GM18873 (cell line): ENCODE results near the gene SCFD2.

Experiments used
- ATAC-seq: cut with Tn5 transposase; IDR thresholded peaks from one replicate; pipeline ENCODE4 v1.9.1; 2021; ENCODE audit warnings: mild to moderate bottlenecking, moderate library complexity, moderate number of reproducible peaks; ENCODE audit not compliant: unreplicated experiment, low FRiP score

SCFD2 gene

DNA sequence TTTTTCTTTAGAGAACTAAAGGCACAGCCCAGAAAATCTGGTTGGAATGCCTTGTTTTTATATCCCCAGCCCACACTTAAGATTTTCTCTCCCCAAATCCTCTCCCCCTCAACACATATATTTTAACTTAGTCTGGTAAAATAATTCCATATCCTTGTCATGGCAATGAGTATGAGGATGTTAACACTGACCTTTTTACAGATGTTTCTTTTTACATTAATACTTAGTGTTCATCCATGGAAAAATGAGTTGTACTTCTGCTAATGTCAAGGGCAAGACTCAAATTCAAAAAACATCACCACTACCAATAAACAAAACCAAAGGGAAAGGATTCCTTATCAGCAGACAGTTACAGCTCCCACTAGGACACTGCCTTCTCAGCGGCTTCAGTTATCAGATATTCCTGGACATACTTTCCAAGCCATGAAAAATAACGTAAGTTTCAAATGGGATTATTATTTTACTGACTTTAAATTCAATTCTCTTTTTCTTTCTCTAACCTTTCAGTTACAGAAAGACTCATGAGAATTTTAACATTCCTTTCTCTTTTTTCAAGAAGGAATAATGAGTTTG, 420.4 kb downstream of the SCFD2 start:
- no peak for ATAC-seq

DNA sequence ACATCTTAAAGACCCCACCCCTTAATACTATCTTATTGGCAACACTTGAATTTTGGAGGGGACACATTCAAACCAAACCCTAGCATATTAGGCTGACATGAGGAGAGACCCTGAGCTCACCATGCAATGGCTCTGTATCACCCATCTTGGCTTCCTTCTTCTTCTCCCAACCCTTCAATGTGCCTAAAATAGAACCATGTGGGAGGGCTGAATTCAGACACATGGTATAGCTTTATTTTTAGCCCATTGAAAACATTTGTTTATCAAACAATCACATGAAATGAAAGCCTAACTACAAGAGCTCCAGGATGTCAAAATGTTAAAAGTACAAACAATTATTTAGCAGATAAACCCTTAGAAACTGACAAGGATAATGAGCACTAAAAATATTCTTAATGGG, 422.2 kb downstream of the SCFD2 start:
- ATAC-seq: no peak

DNA sequence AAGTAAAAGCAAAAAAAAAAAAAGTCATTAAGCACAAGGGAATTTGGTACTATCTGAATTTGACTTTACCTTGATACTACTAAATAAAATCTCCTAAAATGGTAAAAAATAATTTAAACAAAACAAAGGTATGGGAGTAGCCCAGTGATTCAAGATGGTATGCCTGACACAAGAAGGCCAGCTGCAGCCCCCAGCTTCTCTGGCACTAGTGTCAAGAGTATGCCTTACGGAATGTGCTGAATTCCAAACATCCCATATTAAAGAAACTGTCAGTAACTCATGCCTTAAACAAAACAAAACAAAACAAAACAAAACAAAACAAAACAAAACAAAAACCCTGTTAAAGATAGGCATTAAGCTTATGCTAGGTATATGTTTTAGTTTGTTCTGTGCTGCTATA, 422.9 kb downstream of the SCFD2 start:
- no peak for ATAC-seq

DNA sequence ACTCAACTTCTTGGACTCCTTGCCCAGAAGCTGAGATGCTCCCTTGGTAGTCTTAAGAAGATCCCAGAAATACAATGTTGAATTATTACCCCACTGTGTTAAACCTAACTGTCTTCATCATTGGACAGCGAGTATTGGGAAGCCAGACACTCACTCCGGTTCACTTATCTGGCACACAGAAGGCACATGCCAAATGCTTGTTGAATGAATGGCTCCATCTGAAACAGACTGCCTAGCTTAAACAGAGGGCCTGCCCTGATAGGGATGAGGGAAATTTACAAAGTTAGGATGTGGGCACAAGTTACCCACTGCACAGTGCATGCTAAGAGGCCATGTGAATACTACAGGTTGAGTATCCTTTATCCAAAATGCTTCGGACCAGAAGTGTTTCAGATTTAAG, 424.4 kb downstream of the SCFD2 start:
- no peak for ATAC-seq

DNA sequence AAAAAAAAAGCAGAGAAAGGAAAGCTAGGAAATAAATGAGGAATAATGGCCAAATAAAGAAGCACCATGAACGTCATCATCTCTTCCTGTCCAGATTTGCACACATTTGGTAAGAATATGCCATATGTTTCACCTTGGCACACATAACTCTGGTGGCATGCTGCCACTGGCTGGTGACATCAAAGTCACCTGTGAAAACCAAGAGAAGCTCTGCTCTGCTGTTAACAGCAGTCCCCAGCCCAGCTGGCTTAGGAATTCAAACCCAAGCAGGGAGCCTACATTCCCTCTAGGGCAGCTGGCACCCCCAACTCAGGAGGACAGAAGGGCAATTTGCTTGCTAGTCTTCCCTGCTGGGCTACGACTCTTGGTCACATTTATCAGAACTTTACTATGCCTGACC, 426.1 kb downstream of the SCFD2 start:
- ATAC-seq: no peak

DNA sequence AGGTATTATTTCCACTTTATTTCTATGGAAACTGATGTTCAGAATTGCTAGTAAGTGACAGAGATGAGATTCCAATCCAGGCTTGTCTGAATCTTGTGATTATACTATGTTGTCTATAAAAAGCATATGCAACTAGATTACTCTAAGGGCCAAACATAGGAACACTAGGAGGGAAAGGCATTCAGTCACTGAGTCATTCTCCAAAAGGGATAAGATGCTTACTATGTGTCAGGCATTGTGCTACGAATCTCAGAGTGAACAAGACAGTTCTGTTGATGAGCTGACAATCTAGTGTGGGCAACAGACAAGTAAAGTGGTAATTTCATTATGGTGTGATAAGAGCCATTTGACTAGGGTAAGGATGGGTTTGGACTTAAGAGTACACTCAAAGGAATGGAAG, 426.5 kb downstream of the SCFD2 start:
- ATAC-seq: no peak

DNA sequence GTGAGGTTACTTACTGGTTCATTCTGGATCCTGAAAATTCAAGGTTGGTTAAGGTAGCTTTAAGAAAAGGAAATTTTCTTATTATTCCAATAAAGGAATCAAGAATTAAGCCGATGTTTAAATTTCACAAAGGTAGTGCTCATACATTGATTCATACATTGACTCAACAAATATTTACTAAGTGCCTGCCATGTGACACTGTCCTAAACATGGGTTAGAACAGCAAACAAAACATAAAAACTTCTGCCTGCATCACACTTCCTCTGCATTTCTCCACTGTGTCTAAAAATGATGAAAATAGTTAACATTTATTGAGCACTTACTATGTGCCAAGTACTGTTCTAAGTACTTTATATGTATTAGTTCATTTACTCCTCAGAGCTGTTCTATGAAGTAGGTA, 428.0 kb downstream of the SCFD2 start:
- no peak for ATAC-seq

DNA sequence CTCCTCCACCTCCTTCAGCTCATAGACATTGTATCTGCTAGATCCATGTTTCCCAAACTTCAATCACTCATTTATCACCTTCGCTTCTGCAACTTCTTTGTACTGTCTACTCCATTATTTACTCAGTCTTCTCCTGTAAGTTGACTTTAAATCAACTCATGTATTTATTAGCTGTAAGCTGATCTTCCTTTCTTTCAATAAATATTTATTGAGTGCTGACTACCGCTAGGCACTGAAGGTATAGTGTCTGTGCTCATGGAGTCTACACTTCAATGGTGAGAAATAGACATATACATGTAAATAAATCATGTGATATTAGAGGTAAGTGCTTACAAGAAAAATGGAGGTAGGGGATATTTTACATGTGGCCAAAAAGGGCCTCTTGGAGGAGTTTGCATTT, 429.1 kb downstream of the SCFD2 start:
- no peak for ATAC-seq

DNA sequence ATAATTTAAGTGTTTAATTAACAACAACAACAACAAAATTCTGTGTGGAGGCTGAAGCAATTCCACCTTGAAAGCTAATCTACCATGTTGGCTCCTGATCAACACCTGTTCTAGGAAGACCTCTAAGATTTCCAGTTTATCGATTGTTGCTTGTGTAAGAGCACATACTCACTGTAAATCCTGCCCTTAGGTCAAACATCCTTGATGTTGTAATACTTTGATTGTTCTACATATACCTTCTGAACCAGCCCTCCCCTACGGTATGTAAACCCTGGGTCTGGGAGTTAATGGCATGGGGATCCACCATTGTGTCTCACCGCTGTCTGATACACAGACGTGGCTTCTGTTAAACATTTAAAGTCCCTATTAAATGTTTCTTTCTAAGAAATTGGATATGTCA, 430.5 kb downstream of the SCFD2 start:
- no peak for ATAC-seq

DNA sequence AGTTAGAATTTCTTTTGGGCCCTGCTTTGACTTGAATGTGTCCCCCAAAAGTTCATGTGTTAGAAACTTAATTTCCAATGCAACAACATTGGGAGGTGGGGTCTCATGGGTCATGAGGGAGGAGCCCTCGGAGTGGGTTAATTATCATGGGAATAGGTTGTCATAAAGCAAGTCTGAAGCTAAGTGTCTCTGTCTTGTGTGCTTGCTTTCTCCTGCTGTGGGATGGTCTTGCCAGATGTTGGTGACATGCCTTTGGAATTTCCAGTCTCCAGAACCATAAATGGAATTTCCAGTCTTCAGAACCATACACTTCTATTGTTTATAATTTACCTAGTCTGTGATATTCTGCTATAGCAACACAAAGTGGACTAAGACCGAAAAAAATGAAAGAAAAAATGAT, 432.1 kb downstream of the SCFD2 start:
- ATAC-seq: no peak

DNA sequence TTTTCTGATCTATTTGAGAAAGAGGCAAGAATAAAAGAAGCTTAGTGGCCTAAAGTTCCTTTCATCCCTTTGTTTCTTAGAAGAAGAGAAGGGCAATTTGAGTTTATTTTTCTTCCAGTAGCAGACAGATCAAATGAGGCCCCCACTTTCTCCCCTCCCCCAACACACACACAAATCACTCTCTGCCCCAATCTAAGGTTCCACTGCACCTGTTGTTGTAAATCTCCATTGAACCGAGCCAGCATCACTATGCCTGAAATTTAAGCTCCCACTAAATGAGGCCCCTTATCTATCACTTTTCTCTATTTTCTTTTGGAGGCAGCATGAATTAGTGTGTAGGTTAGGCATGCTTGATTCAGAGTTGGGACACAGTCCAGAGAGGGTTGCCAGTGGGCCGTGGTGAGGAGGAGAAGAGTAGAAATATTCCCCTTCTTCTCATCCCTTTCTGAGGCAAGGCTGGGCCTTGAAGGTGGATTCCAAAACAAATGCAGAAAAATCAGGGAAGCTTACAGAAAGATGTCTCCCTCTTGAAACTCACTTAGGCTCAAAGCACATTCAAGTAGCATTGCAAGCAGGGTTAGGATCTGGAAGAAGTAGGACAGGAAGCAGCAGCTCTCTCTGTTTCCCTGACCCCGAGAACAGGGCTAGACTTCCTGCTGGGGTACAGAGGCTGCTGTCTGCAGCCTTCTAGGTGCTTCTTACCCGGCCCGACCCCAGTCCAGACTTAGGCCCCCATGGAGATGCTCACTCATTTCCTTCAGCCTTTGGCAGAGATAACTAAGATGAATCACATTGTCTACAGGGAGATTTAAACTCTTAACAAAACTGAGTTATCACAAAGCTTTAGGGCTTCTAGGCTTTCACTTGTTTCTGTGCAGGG, 433.0 kb downstream of the SCFD2 start:
- ATAC-seq: no peak

DNA sequence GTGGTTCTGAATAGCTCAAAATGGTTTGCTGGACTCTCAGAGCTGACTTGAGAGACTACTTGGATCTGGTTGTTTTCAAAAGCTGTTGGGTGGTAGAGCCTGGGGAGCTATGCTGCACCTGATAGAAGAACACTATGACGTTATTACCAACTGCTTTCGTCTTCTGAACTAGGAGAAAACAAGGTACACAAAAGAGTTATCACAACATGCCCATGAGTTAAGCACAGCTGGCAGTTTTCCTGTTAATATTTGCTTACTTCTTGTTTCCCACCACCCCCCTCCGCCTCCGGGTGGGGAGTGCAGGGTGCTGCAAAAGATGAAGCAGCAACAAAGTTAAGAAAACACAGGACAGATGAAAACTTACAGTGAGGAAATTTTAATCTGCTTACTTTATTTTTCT, 434.6 kb downstream of the SCFD2 start:
- ATAC-seq: no peak

DNA sequence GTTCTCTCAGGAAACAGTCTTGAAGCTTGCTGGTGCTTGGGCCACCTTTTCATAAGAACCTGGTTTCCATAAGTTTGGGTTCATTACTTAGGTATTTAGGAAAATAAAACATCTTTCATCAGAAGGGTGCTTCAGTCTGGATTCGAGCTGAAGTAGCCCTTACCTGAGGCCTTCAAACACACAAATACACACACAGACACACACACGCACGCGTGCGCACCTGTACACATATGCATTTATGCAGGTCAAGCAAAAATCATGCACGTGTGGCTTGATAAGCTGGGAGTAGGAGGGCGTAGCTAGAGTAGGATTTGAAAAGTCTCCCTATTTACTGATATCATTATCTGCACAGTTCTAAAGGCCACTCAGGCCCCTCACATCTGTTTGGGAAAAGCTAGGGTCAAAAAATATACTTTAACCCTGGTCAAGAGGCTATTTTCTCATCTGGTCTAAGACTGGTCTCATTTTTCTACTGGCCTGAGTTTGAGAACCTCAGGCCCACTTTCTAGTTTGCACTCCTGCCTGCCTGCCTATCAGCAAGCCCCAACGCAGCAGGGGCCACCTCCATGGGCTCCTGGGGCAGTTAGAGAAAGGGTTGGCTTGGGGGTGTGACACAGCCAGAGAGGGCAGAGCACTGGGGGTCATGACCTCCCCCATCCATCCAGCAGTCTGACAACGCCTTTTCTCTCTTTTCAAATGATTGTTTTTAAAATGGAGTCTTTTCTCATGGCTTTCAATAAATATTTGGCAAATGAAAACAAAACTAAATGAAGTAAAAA, 439.5 kb downstream of the SCFD2 start:
- ATAC-seq: no peak

DNA sequence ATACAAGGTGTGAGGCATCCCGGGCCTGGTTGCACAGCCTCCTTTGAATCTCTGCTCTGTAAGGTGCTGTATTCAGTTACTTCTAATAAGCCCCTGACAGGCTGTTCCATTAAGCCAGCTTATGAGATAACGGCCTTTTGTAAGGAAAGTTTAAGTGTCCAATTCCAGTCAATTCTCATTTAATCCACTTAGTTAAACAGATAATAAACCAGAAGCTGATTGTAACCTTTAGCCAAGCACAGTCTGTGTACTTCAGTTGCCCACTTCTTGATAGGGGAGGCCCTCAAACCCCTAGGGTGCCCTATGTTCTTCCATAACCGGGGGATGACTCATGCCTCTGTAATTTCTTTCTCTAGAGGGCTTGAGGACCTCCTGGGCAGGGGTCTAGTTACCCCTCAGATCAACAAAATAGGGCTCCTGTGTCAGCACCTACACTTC, 440.3 kb downstream of the SCFD2 start:
- no peak for ATAC-seq

DNA sequence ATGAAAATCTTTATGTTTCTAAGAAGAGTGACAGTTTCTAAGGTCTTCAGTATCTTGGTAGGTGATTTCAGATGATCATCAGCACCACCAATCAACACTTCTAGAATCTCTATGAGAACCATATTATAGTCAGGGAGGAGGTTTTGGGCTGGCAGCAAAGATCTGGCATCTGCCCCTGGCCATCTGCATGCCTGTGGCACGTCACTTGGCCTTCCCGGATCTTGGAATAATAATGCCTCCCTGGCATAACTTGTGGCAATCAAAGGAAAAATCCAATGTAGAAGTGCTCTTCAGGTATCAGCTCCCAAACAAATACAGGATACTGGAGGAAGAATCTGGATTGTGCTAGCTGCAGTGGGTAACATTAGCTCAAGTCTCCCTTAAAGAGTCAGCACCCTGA, 446.4 kb downstream of the SCFD2 start:
- no peak for ATAC-seq

DNA sequence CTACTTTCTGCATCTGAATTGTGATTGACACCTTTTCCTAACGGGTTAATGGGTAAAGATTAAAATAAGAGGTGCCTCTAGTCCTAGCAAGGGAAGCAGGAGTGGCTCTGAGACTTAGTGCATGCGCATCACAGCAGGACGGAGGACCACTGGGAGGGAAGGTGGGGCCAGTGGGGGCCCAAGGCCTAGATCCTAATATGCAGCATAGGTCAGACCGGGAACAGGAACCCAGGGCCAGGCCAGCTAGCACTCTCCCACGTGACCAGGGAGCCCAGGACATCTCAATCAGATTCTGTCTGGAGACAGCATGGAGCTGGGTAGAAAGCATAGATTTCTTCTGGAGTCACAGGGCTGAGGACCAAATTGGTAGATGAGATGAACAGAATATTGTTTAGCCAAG, 448.0 kb downstream of the SCFD2 start:
- ATAC-seq: no peak

DNA sequence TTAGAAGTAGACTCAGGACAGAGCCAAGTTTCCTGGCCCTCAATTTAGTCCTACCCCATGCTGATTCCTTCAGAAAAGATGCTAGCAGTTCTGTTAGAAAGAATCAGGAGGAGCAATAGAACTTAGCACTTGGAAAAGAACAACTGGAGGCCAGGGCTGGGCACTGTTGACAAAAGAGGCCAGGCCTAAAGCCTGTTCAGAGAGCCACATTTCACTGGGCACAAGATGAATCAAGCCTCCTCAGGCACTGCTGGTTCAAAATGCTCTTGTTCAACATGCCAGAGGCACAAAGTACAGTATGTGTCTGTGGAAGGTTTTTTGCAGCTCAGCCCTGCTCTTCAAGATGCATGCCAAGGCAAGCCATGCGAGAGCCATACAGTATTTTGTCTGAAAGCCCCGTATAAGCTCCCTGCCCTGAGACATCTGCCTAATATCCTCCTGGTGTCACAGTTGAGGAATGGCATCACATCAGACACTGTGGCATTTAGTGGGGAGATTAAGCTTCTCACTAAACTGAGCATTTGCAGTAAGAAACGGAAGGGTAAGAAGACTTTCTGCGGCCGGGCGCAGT, 450.0 kb downstream of the SCFD2 start:
- no peak for ATAC-seq

DNA sequence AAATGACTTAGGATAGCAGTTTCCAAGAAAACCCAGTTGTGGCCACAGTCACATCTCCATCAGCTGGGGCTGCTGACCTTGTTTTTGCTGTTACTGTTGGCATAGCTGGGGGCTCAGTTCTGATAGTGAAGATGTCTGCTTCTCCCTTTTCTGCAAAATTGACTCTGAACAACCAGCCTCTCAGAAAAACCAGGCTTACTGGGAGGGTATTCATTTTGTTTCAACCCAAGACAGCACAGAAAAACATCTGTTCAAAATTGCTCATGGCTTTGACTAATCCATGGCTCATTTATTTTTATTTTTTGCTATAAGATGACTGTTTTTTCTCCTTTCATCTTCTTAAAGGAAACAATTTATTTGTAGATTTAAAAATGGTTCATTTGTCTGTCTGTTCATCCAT, 450.7 kb downstream of the SCFD2 start:
- ATAC-seq: no peak

DNA sequence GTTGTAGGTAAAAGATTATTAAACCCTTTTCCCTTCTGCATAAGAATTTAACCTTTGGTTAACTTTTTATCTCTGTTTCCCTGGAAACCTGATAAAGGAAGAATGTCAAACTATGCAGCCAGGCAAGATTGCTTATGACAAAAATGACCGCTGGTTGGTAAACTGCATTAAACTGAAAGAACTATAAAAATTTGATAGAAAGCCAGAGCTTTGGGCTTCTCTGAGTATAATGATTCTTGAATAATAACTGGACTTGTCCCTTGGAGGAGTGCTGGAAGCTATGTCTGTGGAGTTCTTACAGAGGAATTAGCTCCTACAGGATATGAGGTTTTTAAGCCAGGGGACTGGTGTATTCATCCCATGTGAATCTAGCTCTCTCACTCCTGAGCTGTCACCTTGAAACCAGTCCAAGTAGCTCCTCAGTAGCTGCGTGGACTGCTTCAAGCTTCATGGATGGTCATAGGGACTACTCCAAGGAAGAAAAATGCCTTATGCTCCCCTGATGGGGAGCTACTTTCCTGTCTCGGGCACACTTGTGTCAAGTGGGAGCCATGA, 451.7 kb downstream of the SCFD2 start:
- ATAC-seq: no peak

DNA sequence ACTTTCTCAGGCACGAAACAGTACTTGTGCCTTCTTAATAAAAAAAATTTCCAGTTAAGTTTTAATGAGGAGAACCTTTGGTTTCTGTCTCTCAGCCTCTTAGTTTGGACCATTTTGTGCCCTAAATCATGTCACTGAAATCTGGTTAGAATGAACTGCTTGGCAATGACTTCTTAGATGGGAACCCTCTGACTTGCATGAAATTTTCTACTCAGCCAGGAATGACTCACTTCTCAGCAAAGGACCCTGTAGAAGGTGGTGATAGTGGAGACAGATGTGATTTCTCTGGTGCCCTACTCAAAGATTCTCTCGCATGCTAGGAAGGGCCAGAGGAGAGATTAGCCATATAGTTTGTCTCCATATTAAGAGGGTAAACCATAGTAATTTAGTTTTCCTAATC, 453.3 kb downstream of the SCFD2 start:
- ATAC-seq: no peak
